Common myeloid progenitor, CD34-positive (primary cell): Measurements from ENCODE around the gene NKAIN2.
"Not testable (repeated sequence)": the region's sequence is repeated elsewhere in the genome, so short reads cannot be mapped to it uniquely, and the experiment has no call there.

Experiments used
- CTCF ChIA-PET: fragments of 350-600 bp; sonication (Branson Sonifier 250); formaldehyde crosslinking; loops from one replicate; lab custom pipeline; 2021; ENCODE audit warnings: antibody characterized with exemption; lab: Charles Lee
- POLR2A ChIA-PET: fragments of 350-600 bp; sonication (Branson Sonifier 250); formaldehyde crosslinking; loops from one replicate; lab custom pipeline; 2021; ENCODE audit warnings: antibody characterized with exemption; lab: Charles Lee
- DNase-seq, 3 donors: peaks; one replicate each; pipeline versions ENCODE4 v3.0.0 to v3.0.0-alpha.2; 2013
- H3K27ac ChIP-seq, 2 experiments: 1 replicate in 1 of 2; 2 replicates in 1 of 2; pipeline ENCODE4 v1.7.0; 2013; ENCODE audit warnings: inconsistent platforms in 2 of 2, low read length in 2 of 2, mild to moderate bottlenecking in 2 of 2, low read depth in 1 of 2, moderate library complexity in 1 of 2; ENCODE audit not compliant: severe bottlenecking in 2 of 2, insufficient read depth in 1 of 2, poor library complexity in 1 of 2
- H3K27me3 ChIP-seq, 5 experiments: replicated peaks in 2 of 5; 1 replicate in 3 of 5; 2 replicates in 2 of 5; pipeline versions ENCODE4 v1.6.1 to v1.7.0; 2013; ENCODE audit warnings: low read length in 4 of 5, mild to moderate bottlenecking in 2 of 5, moderate library complexity in 2 of 5, inconsistent platforms in 1 of 5; ENCODE audit not compliant: insufficient read depth in 5 of 5, control insufficient read depth in 4 of 5
- H3K36me3 ChIP-seq, 4 experiments: 1 replicate in 2 of 4; 2 replicates in 2 of 4; pipeline versions ENCODE4 v1.6.1 to v1.7.0; 2013; ENCODE audit warnings: low read length in 3 of 4, control low read depth in 1 of 4, mild to moderate bottlenecking in 1 of 4; ENCODE audit not compliant: control insufficient read depth in 4 of 4, insufficient read depth in 4 of 4
- H3K4me1 ChIP-seq, 4 experiments: 1 replicate in 3 of 4; 2 replicates in 1 of 4; pipeline versions ENCODE4 v1.6.1 to v1.7.1; 2013; ENCODE audit warnings: low read length in 3 of 4, mild to moderate bottlenecking in 3 of 4, control low read depth in 1 of 4, inconsistent platforms in 1 of 4, moderate library complexity in 1 of 4; ENCODE audit not compliant: control insufficient read depth in 4 of 4, insufficient read depth in 4 of 4; ENCODE audit errors: control extremely low read depth in 1 of 4
- H3K4me3 ChIP-seq, 7 experiments: 1 replicate in 4 of 7; 2 replicates in 3 of 7; pipeline versions ENCODE4 v1.5.1 to v1.7.0; 2013; ENCODE audit warnings: mild to moderate bottlenecking in 7 of 7, low read length in 6 of 7, moderate library complexity in 6 of 7, inconsistent platforms in 2 of 7, low read depth in 2 of 7, control low read depth in 1 of 7; ENCODE audit not compliant: insufficient read depth in 4 of 7, control insufficient read depth in 1 of 7; ENCODE audit errors: extremely low read depth in 1 of 7
- H3K9me3 ChIP-seq, 5 experiments: 1 replicate in 4 of 5; 2 replicates in 1 of 5; pipeline versions ENCODE4 v1.6.1 to v1.7.1; 2013; ENCODE audit warnings: low read length in 4 of 5, mild to moderate bottlenecking in 2 of 5, inconsistent platforms in 1 of 5, low read depth in 1 of 5, moderate library complexity in 1 of 5; ENCODE audit not compliant: control insufficient read depth in 4 of 5, insufficient read depth in 2 of 5; ENCODE audit errors: control extremely low read depth in 1 of 5
- WGBS: methylation state at CpG from one replicate; pipeline ENCODE4 v1.1.5; 2013; ENCODE audit not compliant: insufficient coverage; 5-methylcytosine and 5-hydroxymethylcytosine counted together

The NKAIN2 gene

DNA sequence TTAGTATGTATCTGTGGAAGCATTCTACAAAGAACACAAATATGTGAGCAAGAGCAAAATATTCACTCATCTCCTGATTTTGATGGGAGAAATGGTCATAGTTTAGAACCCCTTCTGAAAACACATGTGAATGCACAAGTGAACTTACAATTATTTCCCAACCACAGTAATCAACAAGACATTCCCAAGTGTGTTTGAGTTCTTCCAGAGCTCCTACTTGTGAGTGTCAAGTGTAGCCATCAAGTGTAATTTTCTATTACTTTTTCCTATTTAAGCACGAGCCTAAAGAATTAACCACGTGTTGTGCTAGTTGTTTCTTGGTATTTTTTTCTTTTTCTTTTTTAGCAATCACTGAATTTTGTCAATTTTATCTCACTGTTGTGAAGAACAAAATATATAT, 402.3 kb downstream of the NKAIN2 start:
- Histone ChIP-seq H3K36me3 (peaks cover 0 to 2% (median 0%) of the 10 kb centered on the region in 4 experiments), H3K27me3 (no peaks in the 10 kb centered on the region), H3K4me3 (no peak overlapping the region), H3K9me3 (peaks cover 0 to 13% (median 0%) of the 10 kb centered on the region in 5 experiments), H3K27ac (no peak overlapping the region), H3K4me1 (no peaks in the 10 kb centered on the region)
- ChIA-PET CTCF (no interaction called here), POLR2A (no interaction called here)
- WGBS, result no CpG with 5 or more reads among the region's 2 CpGs
- no peak for DNase-seq

DNA sequence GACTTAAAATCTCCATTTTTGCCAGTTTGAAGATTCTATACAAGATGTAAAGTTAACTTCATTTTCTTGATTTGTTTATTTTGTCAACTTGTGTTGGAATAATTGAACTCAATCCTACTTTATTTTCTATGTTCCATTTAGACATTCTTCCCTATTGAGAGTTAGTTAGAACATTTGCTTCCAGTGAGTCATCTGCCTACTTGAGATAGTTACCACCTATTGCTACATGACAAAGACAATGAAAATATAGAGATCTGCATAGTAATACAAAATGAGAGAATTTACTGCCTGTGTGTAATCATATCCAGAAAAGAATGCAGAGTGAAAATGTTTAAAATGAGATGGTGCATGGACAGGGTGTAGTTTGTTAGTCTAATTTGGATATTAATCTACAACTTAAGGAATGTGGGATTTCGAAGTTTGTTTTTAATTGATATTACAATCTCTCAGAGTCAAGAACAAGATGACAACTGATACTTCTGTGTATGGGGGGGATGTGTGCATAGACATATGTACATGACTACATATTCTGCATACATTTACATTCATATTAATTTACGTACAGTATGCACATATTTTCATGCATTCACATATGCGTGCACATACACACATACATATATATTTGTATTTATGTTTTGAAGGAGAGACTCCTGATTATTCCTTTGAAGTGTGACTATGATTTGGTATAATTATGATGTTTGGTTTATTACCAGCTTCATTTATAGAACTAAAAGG, 420.1 kb downstream of the NKAIN2 start:
- WGBS, result no CpG with 5 or more reads among the region's 3 CpGs
- H3K36me3 ChIP-seq, result peaks cover 0 to 2% (median 0%) of the 10 kb centered on the region in 4 experiments
- ChIA-PET CTCF (interaction anchor here (0.7 kb wide), 1 partner anchor 332 kb away, joined by 3 read pairs; no protein-coding TSS in a partner anchor), POLR2A (no interaction called here)
- H3K27me3 ChIP-seq, result no peaks in the 10 kb centered on the region
- H3K4me1 ChIP-seq, result no peaks in the 10 kb centered on the region
- DNase-seq, result no peak
- no peak overlapping the region for H3K4me3 ChIP-seq
- H3K9me3 ChIP-seq, result peaks cover 0 to 8% (median 3%) of the 10 kb centered on the region in 5 experiments
- H3K27ac ChIP-seq, result no peak overlapping the region

DNA sequence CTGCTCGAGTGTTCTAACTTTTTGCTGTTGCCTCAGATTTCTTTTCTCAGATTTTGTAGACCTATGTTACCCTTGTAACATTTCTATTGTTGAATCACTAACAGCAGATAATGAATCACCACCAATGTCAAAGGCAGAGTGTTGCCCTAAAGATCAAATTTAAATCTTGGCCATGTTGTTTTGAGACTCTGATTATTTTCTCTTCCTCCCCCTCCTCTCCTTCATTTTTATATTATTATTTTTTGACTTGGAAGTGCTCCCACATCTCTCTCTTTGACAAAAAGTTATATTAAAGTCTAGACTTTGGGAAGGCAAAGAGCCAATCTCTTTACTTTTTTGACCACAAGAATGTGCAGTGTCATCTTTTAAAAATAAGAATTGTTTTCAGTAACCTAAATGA, 422.7 kb downstream of the NKAIN2 start:
- Histone ChIP-seq H3K4me1 (no peaks in the 10 kb centered on the region), H3K36me3 (peaks cover 0 to 2% (median 0%) of the 10 kb centered on the region in 4 experiments), H3K27ac (no peak overlapping the region), H3K9me3 (peaks cover 0 to 22% (median 2%) of the 10 kb centered on the region in 5 experiments), H3K4me3 (no peak overlapping the region), H3K27me3 (no peaks in the 10 kb centered on the region)
- WGBS, result 83% methylated on average over 1 of the region's 1 CpG
- DNase-seq, result peak in 2 of 3 donors; percentile 10 to 28
- CTCF ChIA-PET, result interaction anchor here (0.8 kb wide), 1 partner anchor 135 kb away, joined by 3 read pairs; no protein-coding TSS in a partner anchor
- POLR2A ChIA-PET, result no interaction called here

DNA sequence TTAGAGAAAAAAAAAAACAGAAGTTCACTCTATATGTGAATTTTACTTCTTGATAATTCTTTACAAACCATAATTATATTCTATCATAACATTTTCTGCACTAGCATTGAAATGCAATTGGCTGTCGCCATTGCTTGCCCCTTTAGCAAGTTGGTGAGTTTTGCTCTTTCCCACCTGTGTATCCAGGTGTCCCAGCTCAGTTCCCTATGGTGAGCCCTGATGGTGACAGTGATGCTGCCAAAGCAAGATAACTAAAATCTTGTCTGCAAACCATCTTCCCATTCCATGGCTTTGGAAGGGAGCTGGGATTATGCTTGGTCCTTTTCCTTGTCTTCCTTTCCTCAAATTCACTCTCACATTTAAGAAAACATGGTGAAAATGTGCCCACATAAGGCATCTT, 429.6 kb downstream of the NKAIN2 start:
- CTCF ChIA-PET, result no interaction called here
- Histone ChIP-seq H3K36me3 (peaks cover 0 to 2% (median 0%) of the 10 kb centered on the region in 4 experiments), H3K4me1 (no peaks in the 10 kb centered on the region), H3K27ac (no peak overlapping the region), H3K9me3 (peaks cover 0 to 22% (median 2%) of the 10 kb centered on the region in 5 experiments), H3K4me3 (no peak overlapping the region), H3K27me3 (no peaks in the 10 kb centered on the region)
- POLR2A ChIA-PET, result no interaction called here
- WGBS, result 100% methylated on average over 1 of the region's 1 CpG
- DNase-seq, result no peak

DNA sequence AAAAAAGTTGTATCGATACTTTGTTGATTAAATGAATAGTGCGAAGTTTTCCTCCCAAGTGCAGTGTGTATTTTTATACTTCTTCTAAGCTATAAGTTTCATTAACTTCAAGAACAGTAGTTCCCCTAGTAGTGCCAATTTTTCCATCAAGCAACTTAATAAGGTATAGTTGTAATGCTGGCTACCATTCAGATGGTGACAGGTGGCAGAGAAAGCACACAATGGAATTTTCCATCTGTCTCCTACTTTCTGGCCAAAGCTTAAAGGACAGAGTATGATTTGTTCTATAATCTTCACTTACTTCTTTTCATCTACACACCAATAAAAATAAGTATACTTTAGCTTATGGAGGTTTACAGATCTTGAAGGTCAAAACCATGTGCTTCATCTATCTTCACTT, 431.1 kb downstream of the NKAIN2 start:
- H3K4me3 ChIP-seq, result no peak overlapping the region
- no peaks in the 10 kb centered on the region for H3K4me1 ChIP-seq
- WGBS, result no CpG with 5 or more reads among the region's 2 CpGs
- ChIA-PET POLR2A (no interaction called here), CTCF (no interaction called here)
- no peak overlapping the region for H3K27ac ChIP-seq
- H3K27me3 ChIP-seq, result no peaks in the 10 kb centered on the region
- no peak for DNase-seq
- peaks cover 0 to 19% (median 0%) of the 10 kb centered on the region in 5 experiments for H3K9me3 ChIP-seq
- H3K36me3 ChIP-seq, result peaks cover 0 to 2% (median 0%) of the 10 kb centered on the region in 4 experiments

DNA sequence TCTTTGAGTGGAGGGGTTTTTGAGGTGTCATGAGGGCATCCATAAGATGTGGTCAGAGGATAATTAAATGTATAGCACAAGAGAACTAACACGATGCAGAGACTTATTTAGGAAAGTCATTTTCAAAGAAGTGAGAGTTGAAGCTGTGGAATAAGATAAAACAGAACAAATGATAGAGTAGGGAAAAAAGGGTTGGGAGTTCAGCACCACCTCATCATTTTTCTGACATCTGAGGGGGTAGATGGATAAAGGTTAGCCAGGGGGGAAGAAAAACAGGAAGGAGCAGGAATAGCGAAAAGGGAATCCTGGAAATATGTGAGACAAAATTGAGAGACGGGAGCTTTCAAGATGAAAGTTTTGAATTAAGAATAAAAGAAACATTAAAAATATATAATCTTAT, 434.2 kb downstream of the NKAIN2 start:
- ChIA-PET CTCF (no interaction called here), POLR2A (no interaction called here)
- Histone ChIP-seq H3K27me3 (no peaks in the 10 kb centered on the region), H3K27ac (no peak overlapping the region), H3K36me3 (no peaks in the 10 kb centered on the region), H3K4me1 (no peaks in the 10 kb centered on the region), H3K4me3 (no peak overlapping the region), H3K9me3 (peaks cover 0 to 5% (median 0%) of the 10 kb centered on the region in 5 experiments)
- DNase-seq, result no peak
- 86% methylated on average over 1 of the region's 3 CpGs for WGBS

DNA sequence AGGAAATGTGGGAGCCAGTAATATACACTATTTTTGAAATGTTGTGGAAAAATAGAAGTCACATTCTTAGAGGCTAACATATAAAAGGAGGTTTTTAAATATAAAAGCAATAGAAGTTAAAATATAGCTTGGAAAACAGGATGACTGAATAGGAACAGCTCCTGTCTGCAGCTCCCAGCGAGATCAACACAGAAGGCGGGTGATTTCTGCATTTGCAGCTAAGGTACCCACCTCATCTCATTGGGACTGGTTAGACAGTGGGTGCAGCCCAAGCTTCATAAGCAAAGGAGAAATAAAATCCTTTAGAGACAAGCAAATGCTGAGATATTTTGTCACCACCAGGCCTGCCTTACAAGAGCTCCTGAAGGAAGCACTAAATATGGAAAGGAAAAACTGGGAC, 434.7 kb downstream of the NKAIN2 start:
- H3K27ac ChIP-seq, H3K4me3 ChIP-seq, H3K27me3 ChIP-seq, H3K36me3 ChIP-seq, H3K9me3 ChIP-seq, POLR2A ChIA-PET, CTCF ChIA-PET, H3K4me1 ChIP-seq, DNase-seq: not testable (repeated sequence)
- WGBS, result 100% methylated on average over 2 of the region's 2 CpGs
